ENCODE data around the gene RAET1L.
"Not testable (repeated sequence)": the region's sequence is repeated elsewhere in the genome, so short reads cannot be mapped to it uniquely, and the experiment has no call there.

DNA sequence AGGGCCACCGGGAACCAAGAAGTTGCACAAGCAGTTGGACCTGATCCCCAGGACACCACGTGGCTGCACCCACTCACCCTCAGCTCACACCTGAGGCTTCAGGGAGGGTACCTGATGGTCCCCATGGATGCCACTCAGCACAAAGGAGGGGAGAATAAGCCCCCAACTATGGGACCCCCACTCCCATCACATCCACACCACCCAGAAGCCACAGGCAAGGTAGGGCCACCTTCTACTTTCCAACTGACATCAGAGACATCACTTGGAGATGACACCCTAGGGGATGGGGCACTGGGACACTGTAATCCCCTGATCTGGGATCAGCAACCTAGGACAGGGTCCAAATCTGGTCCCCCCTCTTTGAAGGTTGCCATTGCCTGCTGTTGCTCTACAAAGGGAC is 1.3 kb downstream of the RAET1L start:
- TF ChIP-seq, protein P1, sequence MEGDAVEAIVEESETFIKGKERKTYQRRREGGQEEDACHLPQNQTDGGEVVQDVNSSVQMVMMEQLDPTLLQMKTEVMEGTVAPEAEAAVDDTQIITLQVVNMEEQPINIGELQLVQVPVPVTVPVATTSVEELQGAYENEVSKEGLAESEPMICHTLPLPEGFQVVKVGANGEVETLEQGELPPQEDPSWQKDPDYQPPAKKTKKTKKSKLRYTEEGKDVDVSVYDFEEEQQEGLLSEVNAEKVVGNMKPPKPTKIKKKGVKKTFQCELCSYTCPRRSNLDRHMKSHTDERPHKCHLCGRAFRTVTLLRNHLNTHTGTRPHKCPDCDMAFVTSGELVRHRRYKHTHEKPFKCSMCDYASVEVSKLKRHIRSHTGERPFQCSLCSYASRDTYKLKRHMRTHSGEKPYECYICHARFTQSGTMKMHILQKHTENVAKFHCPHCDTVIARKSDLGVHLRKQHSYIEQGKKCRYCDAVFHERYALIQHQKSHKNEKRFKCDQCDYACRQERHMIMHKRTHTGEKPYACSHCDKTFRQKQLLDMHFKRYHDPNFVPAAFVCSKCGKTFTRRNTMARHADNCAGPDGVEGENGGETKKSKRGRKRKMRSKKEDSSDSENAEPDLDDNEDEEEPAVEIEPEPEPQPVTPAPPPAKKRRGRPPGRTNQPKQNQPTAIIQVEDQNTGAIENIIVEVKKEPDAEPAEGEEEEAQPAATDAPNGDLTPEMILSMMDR (conservative IDR thresholded peaks at IDR 0.05 in 1 of 2, IDR thresholded peaks at IDR 0.05 in 1 of 2; ENCODE audit: extremely low read depth in 1 of 2, insufficient read depth in 1 of 2, low read depth in 1 of 2, low read length in 2 of 2): not testable (repeated sequence)
- TF ChIP-seq EZH2 (IDR thresholded peaks at IDR 0.05; ENCODE audit: borderline replicate concordance, low read length): not testable (repeated sequence)

All from mammary epithelial cell (primary cell).